Fibroblast of pulmonary artery (primary cell): ENCODE measurements around the gene NPTN.
"Not testable (repeated sequence)": the region's sequence is repeated elsewhere in the genome, so short reads cannot be mapped to it uniquely, and the experiment has no call there.

Experiments
- DNase-seq: peaks from one replicate; pipeline ENCODE4 v3.0.0-alpha.2; 2010; ENCODE audit warnings: low read depth
- H3K4me3 ChIP-seq: replicated peaks from 2 replicates; pipeline ENCODE4 v1.5.1; 2011; ENCODE audit warnings: low read depth, mild to moderate bottlenecking, control low read depth, low read length, moderate library complexity
- TF ChIP-seq, protein P1 (sequence below): IDR thresholded peaks from 2 replicates; pipeline ENCODE4 v1.5.1; 2011; ENCODE audit warnings: mild to moderate bottlenecking, control low read depth, low read length, inconsistent platforms; ENCODE audit errors: missing control alignments

Gene NPTN

DNA sequence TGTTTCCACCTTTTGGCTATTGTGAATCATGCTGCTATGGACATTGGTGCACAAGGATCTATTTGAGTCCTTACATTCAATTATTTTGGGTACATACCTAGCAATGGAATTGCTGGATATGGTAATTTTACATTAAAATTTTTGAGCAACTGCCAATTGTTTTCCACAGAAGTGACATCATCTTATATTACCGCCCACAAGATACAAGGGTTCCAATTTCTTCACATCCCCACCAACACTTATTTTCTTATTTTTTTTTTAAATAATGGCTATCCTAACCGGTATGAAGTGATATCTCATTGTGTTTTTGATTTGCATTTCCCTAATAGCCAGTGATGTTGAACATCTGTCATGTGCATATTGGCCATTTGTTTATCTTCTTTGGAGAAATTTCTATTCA, 22.5 kb upstream of the NPTN start:
- TF ChIP-seq, protein P1, sequence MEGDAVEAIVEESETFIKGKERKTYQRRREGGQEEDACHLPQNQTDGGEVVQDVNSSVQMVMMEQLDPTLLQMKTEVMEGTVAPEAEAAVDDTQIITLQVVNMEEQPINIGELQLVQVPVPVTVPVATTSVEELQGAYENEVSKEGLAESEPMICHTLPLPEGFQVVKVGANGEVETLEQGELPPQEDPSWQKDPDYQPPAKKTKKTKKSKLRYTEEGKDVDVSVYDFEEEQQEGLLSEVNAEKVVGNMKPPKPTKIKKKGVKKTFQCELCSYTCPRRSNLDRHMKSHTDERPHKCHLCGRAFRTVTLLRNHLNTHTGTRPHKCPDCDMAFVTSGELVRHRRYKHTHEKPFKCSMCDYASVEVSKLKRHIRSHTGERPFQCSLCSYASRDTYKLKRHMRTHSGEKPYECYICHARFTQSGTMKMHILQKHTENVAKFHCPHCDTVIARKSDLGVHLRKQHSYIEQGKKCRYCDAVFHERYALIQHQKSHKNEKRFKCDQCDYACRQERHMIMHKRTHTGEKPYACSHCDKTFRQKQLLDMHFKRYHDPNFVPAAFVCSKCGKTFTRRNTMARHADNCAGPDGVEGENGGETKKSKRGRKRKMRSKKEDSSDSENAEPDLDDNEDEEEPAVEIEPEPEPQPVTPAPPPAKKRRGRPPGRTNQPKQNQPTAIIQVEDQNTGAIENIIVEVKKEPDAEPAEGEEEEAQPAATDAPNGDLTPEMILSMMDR = no peak
- no peak overlapping the region for H3K4me3 ChIP-seq
- DNase-seq = no peak

DNA sequence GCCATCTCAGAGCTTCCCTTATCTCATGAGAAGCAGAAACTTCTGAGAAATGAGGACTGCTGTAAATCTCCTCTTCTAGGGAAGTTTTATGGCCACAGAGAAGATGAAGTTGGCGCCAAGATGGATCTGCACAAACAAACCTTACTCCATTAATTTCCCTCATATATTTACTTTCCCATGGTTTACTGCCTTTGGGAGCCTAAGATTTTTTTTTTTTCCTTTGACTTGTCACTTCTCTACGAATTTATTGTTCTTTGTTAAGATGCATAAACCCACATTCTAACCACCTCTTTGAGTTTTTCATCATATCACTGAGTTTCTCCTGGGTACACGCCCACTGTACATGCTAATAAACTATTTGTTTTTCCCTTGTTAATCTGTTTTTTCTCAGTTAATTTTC, 21.5 kb upstream of the NPTN start:
- no peak for DNase-seq
- H3K4me3 ChIP-seq = no peak overlapping the region
- TF ChIP-seq, protein P1 = no peak

DNA sequence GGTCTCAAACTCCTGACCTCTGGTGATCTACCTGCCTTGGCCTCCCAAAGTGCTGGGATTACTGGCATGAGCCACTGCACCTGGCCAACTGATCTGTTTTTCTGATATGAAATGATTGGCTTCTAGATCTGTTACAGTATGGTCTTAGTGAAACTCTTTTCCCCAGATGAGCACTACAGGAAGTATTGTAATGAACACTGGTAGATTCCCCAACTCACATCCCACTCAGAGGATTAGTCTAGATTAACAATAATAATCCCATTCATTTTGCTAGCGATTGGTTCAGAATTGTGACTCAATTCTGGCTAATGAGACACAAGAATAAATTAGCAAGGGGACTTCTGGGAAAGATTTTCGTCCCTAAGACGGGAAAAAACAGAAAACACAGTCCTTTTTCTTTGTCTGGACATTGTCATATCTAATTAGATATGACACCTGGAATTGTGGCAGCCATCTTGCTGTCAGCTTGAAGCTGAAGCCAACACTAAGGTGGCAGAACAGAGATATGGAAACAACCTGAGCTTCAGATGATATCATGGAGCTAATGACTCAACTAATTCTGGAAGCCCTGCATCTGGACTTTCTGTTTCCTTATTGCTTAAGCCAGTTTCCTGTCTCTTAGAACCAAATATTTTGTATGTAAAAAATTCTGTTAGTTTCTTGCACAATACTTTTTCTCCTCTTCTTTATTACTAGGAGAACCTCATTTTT, 17.4 kb upstream of the NPTN start:
- DNase-seq = peak; percentile 84
- TF ChIP-seq, protein P1 = no peak
- H3K4me3 ChIP-seq = no peak overlapping the region

DNA sequence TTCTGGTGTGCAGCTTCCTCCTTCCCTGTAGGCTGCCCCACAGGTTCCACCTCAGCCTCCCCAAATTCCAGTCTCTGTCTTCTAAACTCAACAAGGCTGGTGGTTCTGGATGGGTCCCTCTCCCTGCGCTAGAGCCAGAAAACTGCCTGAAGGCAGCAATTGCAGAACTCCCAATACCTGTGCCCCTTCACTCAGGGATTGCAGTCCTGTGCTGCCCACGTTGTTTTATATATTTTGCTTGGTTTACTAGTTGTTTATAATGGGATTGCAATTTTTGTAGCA, 14.8 kb upstream of the NPTN start:
- H3K4me3 ChIP-seq = no peak overlapping the region
- no peak for DNase-seq
- TF ChIP-seq, protein P1 = no peak

DNA sequence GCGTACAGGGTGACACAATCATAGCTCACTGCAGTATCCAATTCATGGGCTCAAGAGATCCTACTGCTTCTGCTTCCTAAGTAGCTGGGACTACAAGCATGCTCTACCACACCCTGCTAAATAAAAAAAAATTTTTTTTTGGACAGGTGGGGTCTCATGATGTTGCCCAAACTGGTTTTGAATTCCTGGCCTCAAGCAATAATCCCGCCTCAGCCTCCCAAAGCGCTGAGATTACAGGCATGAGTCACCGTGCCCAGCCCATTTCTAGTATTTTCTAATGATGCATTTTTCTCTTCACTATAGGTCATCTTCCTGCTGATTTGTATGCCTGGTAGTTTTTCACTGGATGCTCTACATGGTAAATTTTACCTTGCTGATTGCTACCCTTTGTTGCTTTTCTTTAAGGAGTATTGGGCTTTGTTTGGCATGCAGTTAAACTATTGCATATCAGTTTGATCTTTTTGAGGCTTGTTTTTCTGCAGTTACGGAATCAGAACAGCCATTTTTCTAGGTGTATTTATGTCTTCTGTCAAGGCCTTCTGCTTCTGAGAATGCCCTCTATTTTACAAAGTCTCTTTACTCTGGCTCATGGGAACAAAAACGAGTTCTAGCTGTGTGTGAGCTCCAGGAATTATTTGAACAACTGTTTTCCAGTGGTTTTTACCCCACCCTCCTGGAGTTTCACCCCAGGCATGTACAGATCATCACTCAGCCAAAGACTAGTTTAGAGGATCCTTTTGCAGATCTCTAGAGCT, 14.2 kb upstream of the NPTN start:
- no peak overlapping the region for H3K4me3 ChIP-seq
- no peak for DNase-seq
- TF ChIP-seq, protein P1 = no peak

DNA sequence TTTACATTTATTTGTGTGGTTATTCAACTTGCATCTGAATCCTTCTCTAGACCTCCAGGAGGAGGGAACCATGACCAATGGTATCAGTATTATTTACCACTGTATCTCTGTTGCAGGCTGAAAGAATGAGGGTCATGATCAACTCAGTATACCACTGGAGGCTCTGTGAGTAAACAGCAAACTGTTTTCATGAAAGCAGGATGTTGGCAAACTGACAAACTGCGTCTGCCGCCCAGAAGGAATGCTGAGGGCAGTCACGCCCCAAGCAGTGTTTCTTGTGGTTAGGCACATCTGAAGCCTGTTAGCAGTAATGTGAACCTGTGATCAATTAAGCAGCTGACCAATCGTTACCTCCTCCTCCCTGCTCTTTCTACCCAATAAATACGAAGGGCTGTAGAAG, 6.3 kb upstream of the NPTN start:
- DNase-seq, H3K4me3 ChIP-seq: not testable (repeated sequence)

DNA sequence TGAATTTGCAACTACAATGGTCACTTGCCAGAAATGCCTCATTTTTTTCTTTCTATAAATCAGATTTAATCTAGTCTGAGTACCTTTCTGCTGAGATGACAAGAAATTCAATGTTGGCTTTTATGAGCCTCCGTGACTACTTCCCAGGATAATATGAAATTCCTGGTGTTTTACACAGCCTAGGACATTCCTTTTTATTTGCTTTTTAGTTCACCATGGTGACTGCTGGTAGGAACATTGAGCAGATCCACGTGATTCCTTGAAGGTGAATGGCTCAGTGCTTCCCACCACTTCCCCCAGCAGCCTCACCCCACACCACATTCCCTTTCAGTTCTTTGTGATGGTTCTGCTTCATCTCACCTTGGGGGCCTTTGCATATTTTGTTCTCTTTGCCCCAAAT, 4.3 kb upstream of the NPTN start:
- TF ChIP-seq, protein P1 = no peak
- no peak for DNase-seq

More for the DNA sequence above, 4.3 kb upstream of the NPTN start:
- no peak overlapping the region for H3K4me3 ChIP-seq
